Fibroblast of skin of left quadriceps (primary cell): ENCODE measurements around the gene IMPA2.
"Not testable (repeated sequence)": the region's sequence is repeated elsewhere in the genome, so short reads cannot be mapped to it uniquely, and the experiment has no call there.

Experiments used
- DNase-seq, 2 experiments: peaks; one replicate each; pipeline ENCODE4 v3.0.0-alpha.2; 2013; ENCODE audit warnings: low read depth in 2 of 2

The IMPA2 gene

DNA sequence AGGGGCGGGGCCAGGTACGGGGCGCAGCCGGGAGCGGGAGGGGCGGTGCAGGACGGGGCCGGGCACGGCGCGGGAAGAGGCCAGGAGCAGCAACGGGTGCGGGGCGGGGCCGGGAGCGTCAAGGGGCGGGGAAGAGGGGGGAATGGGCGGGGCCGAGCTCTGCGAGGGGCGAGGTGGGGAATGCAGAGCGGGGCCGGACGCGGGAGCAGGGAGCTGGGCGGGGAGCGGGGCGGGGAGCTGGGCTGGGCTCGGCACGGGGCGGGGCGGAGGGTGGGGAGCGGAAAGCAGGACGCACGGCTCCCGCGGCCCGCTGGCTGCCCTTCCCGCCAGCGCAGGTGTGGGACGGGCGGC, at the start of gene IMPA2:
Gene IMPA2 (plus strand): TSS at position 316 of the 351 bp plus-strand sequence. CDS start 163 bp downstream, outside the sequence.
- DNase-seq = no peak

DNA sequence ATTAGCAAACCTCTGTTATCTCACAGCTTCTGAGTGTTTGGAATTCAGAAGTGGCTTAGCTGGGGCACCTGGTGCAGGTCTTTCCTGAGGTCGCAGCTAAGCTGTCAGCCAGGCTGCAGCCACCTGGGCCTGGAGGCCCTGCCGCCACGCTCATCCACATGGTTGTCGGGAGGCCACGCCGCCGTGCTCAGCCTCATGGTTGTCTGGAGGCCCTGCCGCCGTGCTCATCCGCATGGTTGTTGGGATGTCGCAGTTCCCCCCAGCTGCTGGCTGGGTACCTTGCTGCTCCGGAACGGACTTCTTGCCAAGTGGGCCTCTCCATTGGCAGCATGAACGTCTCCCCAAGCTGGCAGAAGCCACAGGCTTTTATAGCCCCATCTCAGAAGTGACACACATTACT, 48.9 kb upstream of the IMPA2 start:
- no peak for DNase-seq

DNA sequence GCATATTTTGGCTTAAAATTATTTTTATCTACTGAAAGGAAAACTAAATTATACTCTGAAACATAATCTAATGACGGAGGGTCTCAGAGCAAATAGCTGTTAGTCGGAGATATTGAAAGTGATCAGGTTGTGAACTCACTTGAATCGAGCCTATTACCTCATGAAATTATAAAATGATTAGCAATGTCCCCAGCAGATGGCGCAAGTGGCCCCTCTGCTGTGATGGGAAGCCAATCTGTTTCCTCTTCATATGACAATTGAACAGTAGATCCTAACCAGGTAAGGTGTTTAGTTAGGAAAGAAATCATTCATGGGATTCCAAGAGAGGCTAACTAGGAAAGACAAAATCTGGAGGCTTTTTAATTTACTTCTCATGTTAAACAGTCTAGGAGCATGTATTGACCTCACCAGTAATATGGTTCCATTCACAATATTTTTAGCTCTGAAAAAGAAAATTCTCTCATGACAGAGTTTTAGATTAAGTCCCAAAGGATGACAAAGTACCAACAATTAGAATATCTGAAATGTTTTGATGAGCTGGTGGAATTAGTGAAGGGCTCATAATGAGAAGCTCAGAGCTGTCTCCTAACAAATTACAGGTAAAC, 43.3 kb upstream of the IMPA2 start:
- DNase-seq = peak in 1 of 2 experiments; percentile 23

DNA sequence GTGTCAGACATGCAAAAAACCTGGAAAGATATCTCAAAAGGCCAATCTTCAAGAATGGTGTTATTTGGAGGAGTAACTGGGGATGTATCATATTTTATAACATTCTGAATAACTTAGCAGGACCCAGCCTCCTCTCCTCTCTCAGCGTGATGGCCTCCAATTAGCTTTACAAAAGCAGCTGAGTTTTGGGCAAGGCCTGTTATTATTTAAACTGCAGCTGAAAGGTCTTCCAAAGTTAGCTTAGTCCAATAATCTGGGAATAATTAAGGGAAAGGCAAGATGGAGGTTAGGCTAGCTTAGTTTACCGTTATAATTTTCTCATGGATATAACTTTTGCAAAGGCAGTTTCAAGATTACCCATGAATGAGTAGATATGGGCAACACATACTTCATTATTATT, 40.4 kb upstream of the IMPA2 start:
- no peak for DNase-seq

DNA sequence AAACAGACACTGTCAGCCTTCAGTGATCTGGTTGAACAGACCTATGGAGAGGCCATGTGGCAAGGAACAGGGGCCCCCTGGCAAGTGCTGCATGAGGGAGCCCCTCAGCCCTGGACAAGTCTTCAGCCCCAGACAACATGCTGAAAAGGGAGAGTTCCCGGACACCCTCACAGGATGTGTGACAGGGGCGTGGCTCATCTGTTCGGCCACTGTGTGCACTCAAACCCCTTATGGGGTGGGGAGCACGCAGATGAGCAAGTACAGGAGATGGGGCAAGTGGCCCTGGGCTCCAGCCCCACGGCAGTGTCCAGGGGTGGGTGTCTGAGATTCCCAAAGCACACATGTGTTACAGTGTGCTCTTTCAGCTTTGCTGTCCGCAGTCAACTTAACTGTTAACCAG, 37.8 kb upstream of the IMPA2 start:
- no peak for DNase-seq

DNA sequence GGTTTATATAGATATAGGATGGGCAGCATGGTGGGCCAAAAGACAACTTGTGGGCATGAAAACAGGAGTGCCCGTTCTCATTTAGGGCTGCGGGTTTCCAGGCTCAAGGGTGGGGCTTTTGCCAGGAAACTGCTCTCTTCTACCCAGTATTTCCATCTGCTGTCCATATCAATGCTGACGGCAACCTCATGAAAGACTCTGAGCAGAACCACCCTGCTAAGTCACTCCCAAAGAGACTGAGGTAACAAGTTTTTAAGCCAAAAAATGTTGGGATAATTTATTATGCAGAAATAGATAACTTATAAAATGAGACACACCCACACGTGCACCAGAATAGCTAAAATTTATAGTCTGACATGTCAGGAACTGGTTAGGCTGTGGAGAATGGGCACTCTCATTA, 37.1 kb upstream of the IMPA2 start:
- DNase-seq = no peak

DNA sequence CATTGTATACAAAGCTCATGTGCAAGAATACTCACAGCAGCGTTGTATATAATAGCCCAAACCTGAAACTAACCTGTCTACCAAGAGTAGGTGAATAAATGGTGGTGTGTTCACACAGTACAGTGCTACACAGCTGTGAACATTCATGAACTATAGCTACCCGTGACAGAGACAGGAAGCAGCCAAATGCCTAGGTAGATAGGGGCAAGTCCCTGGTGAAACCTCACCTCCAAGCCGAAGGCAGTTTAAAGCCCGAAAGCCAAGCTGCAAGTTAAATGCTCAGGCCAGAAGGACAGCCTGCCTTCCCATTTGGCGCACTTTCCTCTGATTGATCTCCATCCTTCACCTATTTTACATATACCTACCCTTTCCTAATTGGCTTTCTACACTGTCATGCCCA, 36.5 kb upstream of the IMPA2 start:
- no peak for DNase-seq

DNA sequence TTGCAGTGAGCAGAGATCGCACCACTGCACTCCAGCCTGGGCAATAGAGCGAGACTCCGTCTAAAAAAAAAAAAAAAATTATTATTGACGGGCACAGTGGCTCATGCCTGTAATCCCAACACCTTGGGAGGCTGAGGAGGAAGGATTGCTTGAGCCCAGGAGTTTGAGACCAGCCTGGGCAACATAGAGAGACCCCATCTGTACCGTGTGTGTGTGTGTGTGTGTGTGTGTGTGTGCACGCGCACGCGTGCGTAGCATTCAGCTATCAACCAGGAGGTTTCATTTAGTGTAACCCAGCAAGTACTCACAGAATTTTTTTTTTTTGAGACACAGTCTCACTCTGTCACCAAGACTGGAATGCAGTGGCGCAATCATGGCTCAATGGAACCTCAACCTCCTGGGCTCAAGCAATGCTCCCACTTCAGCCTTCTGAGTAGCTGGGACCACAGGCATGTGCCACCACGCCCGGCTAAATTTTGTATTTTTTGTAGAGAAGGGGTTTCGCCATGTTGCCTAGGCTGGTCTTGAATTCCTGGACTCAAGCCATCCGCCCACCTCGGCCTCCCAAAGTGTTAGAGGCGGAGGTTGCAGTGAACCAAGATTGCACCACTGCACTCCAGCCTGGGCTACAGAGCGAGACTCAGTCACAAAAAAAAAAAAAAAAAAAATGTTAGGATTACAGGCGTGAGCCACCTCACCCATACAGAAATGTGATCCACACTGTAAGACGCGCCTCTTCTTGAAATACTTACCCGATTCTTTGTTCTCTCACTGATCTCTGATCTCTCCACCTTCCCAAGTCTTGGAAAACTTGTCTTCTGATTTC, 35.3 kb upstream of the IMPA2 start:
- not testable (repeated sequence) for DNase-seq

DNA sequence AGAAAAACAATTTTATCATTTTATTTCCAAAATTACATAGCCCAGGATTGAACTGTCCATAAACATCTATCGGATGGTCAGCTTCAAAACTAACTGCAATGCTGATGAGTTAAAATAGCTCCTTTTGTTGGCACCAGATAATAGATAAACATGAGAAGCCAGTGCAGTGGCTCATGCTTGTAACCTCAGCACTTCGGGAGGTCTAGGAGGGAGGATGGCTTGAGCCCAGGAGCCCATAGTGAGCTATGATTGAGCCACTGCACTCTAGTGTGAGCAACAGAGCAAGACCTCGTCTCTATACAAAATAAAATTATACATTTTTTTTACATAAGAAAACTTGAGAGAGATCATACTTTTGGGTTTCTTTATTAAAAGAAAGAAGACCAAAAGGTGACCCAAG, 34.6 kb upstream of the IMPA2 start:
- DNase-seq = no peak

DNA sequence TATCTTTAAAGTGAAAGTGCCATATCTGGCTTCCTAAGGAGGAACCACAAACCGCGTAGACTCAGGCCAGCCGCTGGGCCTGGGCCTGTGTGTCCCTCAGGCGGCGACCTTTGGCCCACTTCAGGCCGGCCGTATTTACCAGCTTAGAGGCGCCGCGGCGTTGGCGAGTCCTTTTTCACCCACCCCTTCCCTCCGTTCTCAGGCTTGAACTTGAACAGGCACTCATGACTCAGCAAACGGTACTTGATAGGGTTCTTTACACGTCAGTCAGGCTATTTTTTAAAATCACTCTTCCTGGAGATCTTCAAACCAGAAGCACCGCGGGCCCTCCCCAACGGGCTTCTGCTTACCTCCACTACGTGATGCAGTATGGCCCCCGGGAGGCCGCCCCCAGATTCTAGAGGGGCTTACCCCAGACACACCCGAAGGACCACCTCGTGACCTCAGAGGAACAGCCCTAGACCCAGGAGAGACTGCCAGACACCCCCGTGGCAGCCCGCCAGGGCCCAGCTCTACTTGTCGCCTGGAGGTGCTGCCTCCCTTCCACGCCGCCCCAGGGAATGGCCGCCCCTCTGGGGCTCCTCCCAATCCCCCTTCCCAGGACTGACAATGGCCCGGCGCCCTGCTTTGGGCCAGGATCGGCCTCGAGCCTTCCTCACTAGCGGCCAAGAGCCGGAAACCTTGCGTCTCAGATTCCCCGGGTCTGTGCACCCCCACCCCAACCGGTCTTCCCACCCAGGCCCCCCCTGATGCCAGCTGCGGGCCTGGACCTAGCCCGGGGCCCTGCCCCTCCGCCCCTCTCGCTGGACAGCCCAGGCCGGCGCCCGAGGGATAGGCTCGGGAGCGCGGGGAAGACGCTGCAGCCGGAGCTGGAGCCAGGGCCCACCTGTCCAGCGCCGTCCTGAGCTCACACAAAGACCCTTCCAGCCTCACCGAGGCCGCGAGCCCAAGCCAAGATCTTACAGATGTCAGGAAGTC, 33.8 kb upstream of the IMPA2 start:
- peak; percentile 89 to 91 for DNase-seq

DNA sequence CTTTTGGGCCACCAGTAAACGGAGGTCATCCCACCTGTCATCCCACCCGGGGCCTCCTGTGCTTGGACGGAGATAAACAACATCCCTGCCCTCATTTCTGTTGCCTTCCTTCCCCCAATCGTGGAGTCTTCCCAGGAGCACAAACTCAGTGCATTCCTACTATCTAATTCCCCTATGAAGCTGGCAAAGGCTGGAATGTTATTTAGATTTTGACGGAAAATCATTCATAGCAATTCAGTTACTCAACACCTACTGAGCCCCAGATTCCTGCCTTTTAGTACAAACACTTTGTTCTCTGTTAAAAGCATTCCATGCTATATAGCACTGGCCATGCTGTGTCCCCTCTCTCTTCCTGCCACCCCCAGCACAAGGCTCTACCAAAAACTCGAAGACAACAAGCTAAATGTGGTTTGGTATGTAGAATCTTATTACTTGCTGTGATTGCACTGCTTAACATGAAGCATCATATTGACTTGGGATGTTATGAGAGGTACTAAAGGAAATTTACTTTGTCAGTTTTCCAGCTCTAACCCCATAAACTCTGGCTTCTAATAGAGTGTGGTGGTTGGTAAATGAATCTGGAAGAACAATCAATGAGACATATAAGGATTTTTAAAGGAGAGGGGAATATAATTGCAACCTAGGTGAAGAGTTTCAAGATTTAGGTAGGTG, 32.3 kb upstream of the IMPA2 start:
- no peak for DNase-seq

DNA sequence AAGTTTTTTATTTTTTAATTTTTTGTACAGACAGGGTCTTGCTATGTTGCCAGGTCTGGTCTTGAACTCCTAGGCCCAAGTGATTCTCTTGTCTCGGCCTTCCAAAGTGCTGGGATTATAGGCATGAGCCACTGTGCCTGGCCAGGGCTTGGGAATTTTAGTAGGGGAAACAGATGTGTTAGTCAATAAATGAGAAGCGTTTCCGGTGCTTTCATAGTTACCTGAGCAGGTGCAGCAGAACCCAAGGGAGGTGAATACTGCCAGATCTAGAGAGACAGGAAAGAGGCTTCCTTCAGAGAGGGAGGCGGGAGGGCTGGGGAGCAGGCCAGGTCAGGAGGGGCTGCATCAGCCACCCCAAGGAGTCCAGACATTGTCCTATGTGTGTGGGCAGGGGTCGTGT, 30.5 kb upstream of the IMPA2 start:
- no peak for DNase-seq

DNA sequence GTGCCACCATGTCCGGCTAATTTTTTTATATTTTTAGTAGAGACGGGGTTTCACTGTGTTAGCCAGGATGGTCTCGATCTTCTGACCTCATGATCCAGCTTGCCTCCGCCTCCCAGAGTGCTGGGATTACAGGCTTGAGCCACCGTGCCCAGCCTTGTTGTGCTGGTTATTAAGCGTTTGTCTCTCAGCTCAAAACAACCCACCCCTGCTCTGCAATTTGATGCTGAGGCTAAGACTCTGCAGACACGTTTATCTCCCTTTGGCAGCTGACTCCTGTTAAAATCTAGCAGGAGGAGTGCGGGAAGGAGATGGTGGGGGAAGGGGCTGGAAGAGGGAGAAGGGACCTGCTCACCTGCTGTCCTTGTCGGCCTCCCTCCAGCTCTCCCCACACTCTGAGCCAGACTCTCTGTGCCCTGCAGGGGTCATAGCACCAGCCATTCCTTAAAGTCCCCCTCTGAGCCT, 29.9 kb upstream of the IMPA2 start:
- no peak for DNase-seq

DNA sequence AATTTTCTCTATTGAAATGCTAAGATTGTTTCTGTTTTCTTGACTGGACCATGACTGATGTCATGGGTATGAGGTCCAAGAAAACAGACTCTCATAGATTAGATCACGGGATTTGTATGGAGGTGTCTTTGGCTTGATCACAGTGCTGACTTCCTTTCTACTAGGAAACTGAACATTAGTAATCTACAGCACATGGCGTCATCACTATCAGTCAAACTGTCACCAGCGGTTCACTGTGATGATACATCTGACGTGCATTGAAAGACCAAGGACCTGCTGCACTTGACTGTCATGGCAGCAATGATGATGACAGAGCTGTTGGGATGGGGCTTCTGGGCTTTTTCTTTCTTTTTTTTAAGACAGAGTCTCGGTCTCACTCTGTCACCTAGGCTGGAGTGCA, 28.2 kb upstream of the IMPA2 start:
- DNase-seq = no peak

DNA sequence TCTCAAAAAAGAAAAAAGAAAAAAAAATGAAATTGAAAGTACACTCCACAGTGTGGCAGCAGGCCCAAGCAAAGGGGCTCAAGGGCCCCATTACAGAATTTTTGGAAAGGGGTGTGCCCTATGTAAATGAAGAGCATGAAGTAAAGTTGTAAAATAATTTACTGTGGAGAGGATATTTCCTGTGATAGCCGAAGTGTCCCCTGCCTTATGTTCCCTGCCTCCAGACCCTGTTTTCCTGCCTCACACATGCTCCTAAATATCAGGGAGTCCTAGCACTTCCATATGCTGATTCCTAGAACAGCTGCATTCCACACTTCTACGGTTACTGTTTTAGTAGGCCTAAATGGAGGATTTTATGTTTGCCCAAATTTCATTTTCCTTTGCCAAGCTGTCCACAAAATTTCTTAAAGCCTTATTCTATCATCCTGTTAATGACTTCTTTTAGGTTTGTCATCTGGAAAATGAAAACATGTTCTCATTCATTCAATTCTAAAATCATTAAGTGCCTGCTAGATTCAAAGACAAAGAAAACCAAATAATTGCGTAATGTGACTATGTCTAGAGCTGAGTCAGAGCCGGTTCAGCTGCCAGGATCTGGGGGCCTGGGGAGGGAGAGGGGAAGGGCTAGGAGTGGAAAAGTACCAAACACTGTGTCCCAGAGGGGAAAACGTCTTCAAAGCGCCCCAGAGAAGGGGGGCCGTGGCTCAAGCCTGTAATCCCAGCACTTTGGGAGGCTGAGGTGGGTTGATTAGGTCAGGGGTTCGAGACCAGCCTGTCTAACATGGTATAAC, 25.9 kb upstream of the IMPA2 start:
- DNase-seq = peak; percentile 87

DNA sequence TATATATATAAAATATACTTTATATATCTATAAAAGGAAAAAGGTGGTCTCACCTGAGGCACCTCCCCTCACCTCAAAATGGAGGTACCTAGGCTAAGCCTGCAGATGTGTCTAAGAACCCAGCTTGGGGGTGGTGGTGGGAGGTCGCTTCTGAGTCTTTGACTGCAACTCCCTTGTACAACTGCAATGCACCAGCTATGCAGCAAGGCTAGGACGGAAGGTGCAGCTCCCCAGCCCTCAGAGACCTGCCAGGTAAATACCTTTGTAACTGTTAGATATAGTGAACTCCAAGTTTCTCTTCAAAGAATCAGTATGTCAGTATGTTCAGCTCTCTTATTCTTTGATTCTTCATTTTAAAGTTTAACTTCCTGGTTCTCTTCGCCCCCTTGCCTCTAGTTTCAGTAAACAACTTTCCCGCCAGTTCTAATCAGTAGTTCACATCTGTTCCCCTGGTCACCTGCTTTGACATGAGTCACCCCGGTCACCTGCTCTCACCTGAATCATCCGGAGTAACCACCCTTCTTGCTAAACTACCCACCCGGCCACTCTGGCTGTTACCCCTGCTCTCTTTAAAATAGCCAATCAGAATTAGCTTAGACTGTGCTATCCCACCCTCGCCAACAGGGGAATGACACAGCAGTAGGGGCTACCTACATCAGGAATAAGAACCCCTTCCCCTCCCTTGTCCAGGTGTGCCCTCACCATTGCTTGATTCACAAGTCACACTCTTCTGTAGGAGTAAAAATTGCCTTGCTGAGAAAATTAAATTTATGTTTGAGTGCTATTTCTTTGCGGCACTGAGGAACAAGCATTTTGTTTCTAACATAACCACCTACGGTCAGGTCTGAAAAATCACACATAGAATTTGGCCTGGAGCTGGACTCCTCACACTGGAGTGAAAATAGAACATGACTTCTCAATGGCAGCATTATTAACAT, 24.7 kb upstream of the IMPA2 start:
- DNase-seq = no peak

DNA sequence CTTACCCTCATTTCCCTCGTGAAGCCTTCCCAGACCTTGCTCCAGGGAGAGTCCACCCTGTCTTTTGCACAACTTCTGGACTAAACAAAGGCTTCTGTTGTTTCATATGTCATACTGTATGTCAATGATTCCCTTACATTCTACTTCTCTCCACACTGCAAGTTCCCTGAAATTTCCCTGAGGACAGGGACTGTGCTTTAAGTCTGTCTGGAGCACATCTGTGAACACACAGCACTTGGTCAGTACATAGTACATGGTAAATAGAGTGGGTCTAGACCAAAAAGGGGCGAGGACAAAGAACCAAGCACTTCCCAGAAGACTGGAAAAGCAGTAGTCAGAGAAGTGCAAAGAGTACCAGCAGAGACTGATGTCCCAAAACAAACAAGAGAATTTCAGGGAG, 23.7 kb upstream of the IMPA2 start:
- DNase-seq = no peak

DNA sequence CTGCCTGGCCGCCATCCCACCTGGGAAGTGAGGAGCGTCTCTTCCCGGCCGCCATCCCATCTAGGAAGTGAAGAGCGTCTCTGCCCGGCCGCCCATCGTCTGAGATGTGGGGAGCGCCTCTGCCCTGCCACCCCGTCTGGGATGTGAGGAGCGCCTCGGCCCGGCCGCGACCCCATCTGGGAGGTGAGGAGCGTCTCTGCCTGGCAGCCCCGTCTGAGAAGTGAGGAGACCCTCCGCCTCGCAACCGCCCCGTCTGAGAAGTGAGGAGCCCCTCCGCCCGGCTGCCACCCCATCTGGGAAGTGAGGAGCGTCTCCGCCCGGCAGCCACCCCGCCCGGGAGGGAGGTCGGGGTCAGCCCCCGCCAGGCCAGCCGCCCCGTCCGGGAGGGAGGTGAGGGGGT, 21.7 kb upstream of the IMPA2 start:
- DNase-seq = not testable (repeated sequence)

DNA sequence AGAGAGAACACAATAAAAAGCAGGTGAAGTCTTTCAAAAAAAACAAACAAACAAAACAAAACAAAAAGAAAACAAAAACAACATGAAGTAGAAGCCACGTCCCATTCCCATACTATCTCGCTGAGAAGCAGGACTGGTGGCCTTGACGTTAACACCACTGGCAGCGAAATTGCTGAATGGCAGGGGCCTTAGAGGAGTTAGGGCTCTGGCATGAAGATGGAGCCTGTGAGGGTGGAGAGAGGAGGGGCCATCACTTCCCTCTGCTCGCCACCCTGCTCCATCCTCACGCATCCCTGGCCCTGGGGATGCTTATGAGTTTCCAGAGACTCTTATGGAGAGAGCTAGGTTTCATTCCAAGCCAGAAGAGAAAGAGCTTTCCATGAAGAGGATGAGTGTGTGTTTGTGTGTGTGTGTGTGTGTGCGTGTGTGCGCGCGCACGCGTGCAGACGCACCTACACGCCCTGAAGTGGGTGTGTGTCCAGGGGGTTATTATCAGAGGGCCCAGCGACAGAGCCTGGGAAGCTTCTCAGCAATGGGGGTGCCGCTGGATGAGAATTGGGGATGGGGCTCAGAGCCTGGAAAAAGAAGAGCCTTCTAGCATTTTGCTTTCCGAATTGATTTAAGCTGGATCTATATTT, 20.4 kb upstream of the IMPA2 start:
- no peak for DNase-seq
